Suprapubic skin (tissue), 4 donors: ENCODE measurements around the gene LEO1.

Source experiments
- EP300 ChIP-seq: sonication (generic); formaldehyde crosslinking; IDR thresholded peaks from one replicate; pipeline ENCODE4 v1.6.1; 2017; ENCODE audit warnings: antibody characterized with exemption
- POLR2A ChIP-seq, 2 donors: fragments of 450-650 bp; IDR thresholded peaks; one replicate each; pipeline ENCODE4 v1.6.1; 2017; ENCODE audit warnings: antibody characterized with exemption in 2 of 2, mild to moderate bottlenecking in 2 of 2, moderate library complexity in 2 of 2
- POLR2AphosphoS5 ChIP-seq, 3 donors: sonication (generic); formaldehyde crosslinking; IDR thresholded peaks; one replicate each; pipeline ENCODE4 v1.6.1; 2017; ENCODE audit warnings: antibody characterized with exemption in 3 of 3
- TF ChIP-seq, protein P1 (sequence below), 2 donors: fragments of 200-600 bp in 1 of 2; fragments of 450-650 bp in 1 of 2; sonication (generic) in 1 of 2; IDR thresholded peaks; one replicate each; pipeline ENCODE4 v1.5.1; 2016 to 2019; ENCODE audit warnings: antibody characterized with exemption in 2 of 2, mild to moderate bottlenecking in 1 of 2, moderate library complexity in 1 of 2

GRCh38 chr15:51966192-51966591, 5.4 kb downstream of the LEO1 start:
- TF ChIP-seq, protein P1, sequence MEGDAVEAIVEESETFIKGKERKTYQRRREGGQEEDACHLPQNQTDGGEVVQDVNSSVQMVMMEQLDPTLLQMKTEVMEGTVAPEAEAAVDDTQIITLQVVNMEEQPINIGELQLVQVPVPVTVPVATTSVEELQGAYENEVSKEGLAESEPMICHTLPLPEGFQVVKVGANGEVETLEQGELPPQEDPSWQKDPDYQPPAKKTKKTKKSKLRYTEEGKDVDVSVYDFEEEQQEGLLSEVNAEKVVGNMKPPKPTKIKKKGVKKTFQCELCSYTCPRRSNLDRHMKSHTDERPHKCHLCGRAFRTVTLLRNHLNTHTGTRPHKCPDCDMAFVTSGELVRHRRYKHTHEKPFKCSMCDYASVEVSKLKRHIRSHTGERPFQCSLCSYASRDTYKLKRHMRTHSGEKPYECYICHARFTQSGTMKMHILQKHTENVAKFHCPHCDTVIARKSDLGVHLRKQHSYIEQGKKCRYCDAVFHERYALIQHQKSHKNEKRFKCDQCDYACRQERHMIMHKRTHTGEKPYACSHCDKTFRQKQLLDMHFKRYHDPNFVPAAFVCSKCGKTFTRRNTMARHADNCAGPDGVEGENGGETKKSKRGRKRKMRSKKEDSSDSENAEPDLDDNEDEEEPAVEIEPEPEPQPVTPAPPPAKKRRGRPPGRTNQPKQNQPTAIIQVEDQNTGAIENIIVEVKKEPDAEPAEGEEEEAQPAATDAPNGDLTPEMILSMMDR (IDR thresholded peaks at IDR 0.05) = no peak
- TF ChIP-seq POLR2AphosphoS5 (IDR thresholded peaks at IDR 0.05) = no peak
- no peak for TF ChIP-seq POLR2A (IDR thresholded peaks at IDR 0.05)
- TF ChIP-seq EP300 = no peak
